ENCODE measurements around the gene POLR3K. TPM values are rescaled to one million over a fixed set of nuclear protein-coding genes. Genes with fewer than 3 reads are reported as not detected.

The POLR3K gene
- total and polyA plus RNA-seq, 2 donors (not counting 3 experiments of a cell fraction or from before 2014, with no cell fraction given) = 20.6 to 33.2 TPM

GRCh38 chr16:89391-90302 lies 36.2 kb upstream of the POLR3K start:
- no peak for FAIRE-seq
- CTCF ChIA-PET = interaction anchor here (1.7 to 17.6 kb wide), 2 partner anchors 17 to 19 kb away, joined by 3 to 790 read pairs; partner anchors contain the start of genes MPG and RHBDF1

More at GRCh38 chr16:89391-90302, 36.2 kb upstream of the POLR3K start:
- Histone ChIP-seq H3K9ac (replicated peaks; ENCODE audit: extremely low read depth, insufficient read depth, low read length) (no peak overlapping the region), H3K4me3 (replicated peaks in 1 of 3; ENCODE audit: insufficient read depth in 1 of 3, low read depth in 1 of 3, low read length in 3 of 3) (no peak overlapping the region), H3K9me3 (replicated peaks; ENCODE audit: control insufficient read depth, insufficient read depth, low read length) (no peaks in the 10 kb centered on the region), H2AFZ (ENCODE audit: low read depth, low read length) (no peak overlapping the region), H3K27ac (ENCODE audit: insufficient read depth, low read depth, low read length) (no peak overlapping the region), H3K9me1 (replicated peaks; ENCODE audit: control insufficient read depth, extremely low read depth, insufficient read depth, low read length) (no peaks in the 10 kb centered on the region), H3K79me2 (ENCODE audit: control insufficient read depth, insufficient read depth, low read length) (no peaks in the 10 kb centered on the region), H3K4me1 (ENCODE audit: control insufficient read depth, extremely low read depth, insufficient read depth, low read length) (peaks cover 17% of the 10 kb centered on the region), H3K36me3 (ENCODE audit: control insufficient read depth in 2 of 2, extremely low read depth in 1 of 2, insufficient read depth in 2 of 2, low read length in 2 of 2) (peaks cover 3 to 32% of the 10 kb centered on the region in 2 experiments), H3K4me2 (ENCODE audit: insufficient read depth, low read length) (no peak overlapping the region), H4K20me1 (replicated peaks; ENCODE audit: control insufficient read depth, extremely low read depth, insufficient read depth, low read length) (no peaks in the 10 kb centered on the region), H3K27me3 (ENCODE audit: control insufficient read depth in 2 of 2, insufficient read depth in 2 of 2, low read length in 2 of 2) (no peaks in the 10 kb centered on the region)
- dilution Hi-C loops (cut with MboI; ENCODE audit: extremely low pct_ligation_motif_present, low sequenced_read_pairs) (no loop called here), intact Hi-C loops (cut with micrococcal nuclease) (no loop called here)
- POLR2A ChIA-PET = no interaction called here
- no TSS peak for BruUV-seq (replicated peaks)
- TF ChIP-seq CTCF (IDR thresholded peaks at IDR 0.05; ENCODE audit: extremely low read depth in 1 of 2, insufficient read depth in 1 of 2, low read depth in 1 of 2, low read length in 2 of 2) (no peak), POLR2A (IDR thresholded peaks at IDR 0.05; ENCODE audit: low read depth, low read length) (no peak), FOS (IDR thresholded peaks at IDR 0.05; ENCODE audit: borderline replicate concordance, insufficient read depth, low read length) (no peak), MAX (IDR thresholded peaks at IDR 0.05; ENCODE audit: insufficient read depth, insufficient read length) (no peak), EZH2 (IDR thresholded peaks at IDR 0.05; ENCODE audit: borderline replicate concordance, low read depth, low read length, severe bottlenecking) (no peak), MYC (IDR thresholded peaks at IDR 0.05; ENCODE audit: low read depth, low read length) (no peak), POLR2AphosphoS5 (IDR thresholded peaks at IDR 0.05; ENCODE audit: insufficient read depth, low read depth, low read length) (no peak), GATA2 (IDR thresholded peaks at IDR 0.05; ENCODE audit: insufficient read depth, insufficient read length, low read depth, low read length) (no peak), JUN (IDR thresholded peaks at IDR 0.05; ENCODE audit: borderline replicate concordance, insufficient read depth, insufficient read length, low read depth) (no peak)
- DNase-seq (ENCODE audit: low read depth, low spot score) = no peak

All from endothelial cell of umbilical vein (primary cell).